PC-3 (cell line): Measurements from ENCODE around the gene SLC19A1. TPM values are rescaled to one million over a fixed set of nuclear protein-coding genes. Genes with fewer than 3 reads are reported as not detected.
A peak's percentile ranks its signal among the peaks of the same experiment; 100 is the strongest.

Experiments
- ATAC-seq: fragments of 200-7000 bp; cut with Tn5 transposase; 2 replicates; pipeline ENCODE4 v1.9.1; 2020; ENCODE audit warnings: mild to moderate bottlenecking, moderate library complexity
- BruUV-seq: library from RNA; stranded (reverse); fragments of 400-500 nt; replicated peaks from 2 replicates; lab custom pipeline; 2021; lab: Mats Ljungman, UMichigan
- CTCF ChIA-PET: fragments of 300-600 bp; sonication (Branson Sonifier 250); formaldehyde crosslinking; loops from one replicate; lab custom pipeline; 2022; ENCODE audit warnings: antibody characterized with exemption; lab: Charles Lee
- POLR2A ChIA-PET: fragments of 300-600 bp; sonication (Branson Sonifier 250); formaldehyde crosslinking; loops from one replicate; lab custom pipeline; 2022; ENCODE audit warnings: antibody characterized with exemption; ENCODE audit not compliant: unreplicated experiment; lab: Charles Lee
- DNase-seq: peaks from one replicate; pipeline ENCODE4 v3.0.0-alpha.2; 2015
- H2AFZ ChIP-seq: fragments of 300-600 bp; sonication (generic); 2 replicates; pipeline ENCODE4 v1.6.0; 2016; ENCODE audit warnings: antibody characterized with exemption, low read length
- H3F3A ChIP-seq: fragments of 300-600 bp; sonication (generic); one replicate; pipeline ENCODE4 v1.6.0; 2017; ENCODE audit warnings: antibody characterized with exemption, low read length, control low read depth, mild to moderate bottlenecking; ENCODE audit not compliant: unreplicated experiment
- H3K27ac ChIP-seq: fragments of 300-600 bp; sonication (generic); 2 replicates; pipeline ENCODE4 v1.5.1; 2016; ENCODE audit warnings: mild to moderate bottlenecking, low read length
- H3K27me3 ChIP-seq: fragments of 300-600 bp; sonication (generic); 2 replicates; pipeline ENCODE4 v1.6.1; 2016; ENCODE audit warnings: low read length, mixed read lengths
- H3K36me3 ChIP-seq: fragments of 300-600 bp; sonication (generic); 2 replicates; pipeline ENCODE4 v1.6.1; 2016; ENCODE audit warnings: low read depth, mixed run types, low read length, mixed read lengths
- H3K4me1 ChIP-seq: fragments of 300-600 bp; sonication (generic); 2 replicates; pipeline ENCODE4 v1.5.1; 2016; ENCODE audit warnings: low read length; ENCODE audit not compliant: insufficient read depth
- H3K4me2 ChIP-seq: fragments of 300-600 bp; sonication (generic); 2 replicates; pipeline ENCODE4 v1.6.0; 2016; ENCODE audit warnings: low read length
- H3K4me3 ChIP-seq: fragments of 300-600 bp; sonication (generic); 2 replicates; pipeline ENCODE4 v1.5.1; 2016; ENCODE audit warnings: mild to moderate bottlenecking, low read length, mixed read lengths
- H3K79me2 ChIP-seq: fragments of 300-600 bp; sonication (generic); 2 replicates; pipeline ENCODE4 v1.6.1; 2017; ENCODE audit warnings: low read length, mixed read lengths
- H3K9ac ChIP-seq: fragments of 300-600 bp; sonication (generic); 2 replicates; pipeline ENCODE4 v1.6.0; 2016; ENCODE audit warnings: mild to moderate bottlenecking, low read length
- H3K9me2 ChIP-seq: fragments of 300-600 bp; sonication (generic); replicated peaks from 2 replicates; pipeline ENCODE4 v1.6.1; 2016; ENCODE audit warnings: mixed run types, low read length, mixed read lengths
- H3K9me3 ChIP-seq: fragments of 300-600 bp; sonication (generic); 2 replicates; pipeline ENCODE4 v1.6.1; 2016; ENCODE audit warnings: low read length, mixed read lengths
- H4K20me1 ChIP-seq: fragments of 300-600 bp; sonication (generic); 2 replicates; pipeline ENCODE4 v1.6.1; 2016; ENCODE audit warnings: low read length, mixed read lengths
- EZH2 ChIP-seq: fragments of 300-600 bp; sonication (generic); IDR thresholded peaks from one replicate; pipeline ENCODE4 v1.6.1; 2017; ENCODE audit warnings: antibody characterized with exemption, mild to moderate bottlenecking, low read length; ENCODE audit not compliant: unreplicated experiment
- EZH2phosphoT487 ChIP-seq: fragments of 300-600 bp; sonication (generic); IDR thresholded peaks from 2 replicates; pipeline ENCODE4 v1.6.1; 2018; ENCODE audit warnings: mild to moderate bottlenecking, antibody characterized with exemption, low read length, borderline replicate concordance
- intact Hi-C: fragments of 100-400 bp; cut with micrococcal nuclease; formaldehyde crosslinking; loops from 2 replicates; pipeline ENCODE4 v1.9.0; 2023
- total RNA-seq: library from RNA; depleted of rRNA; stranded (reverse); fragments of >200 nt; gene quantifications from 2 replicates; pipeline ENCODE4 v1.2.3, GENCODE V29; 2014
- TF ChIP-seq, protein P1 (sequence below): fragments of 300-600 bp; sonication (generic); conservative IDR thresholded peaks from 2 replicates; pipeline ENCODE4 v1.5.1; 2017; ENCODE audit warnings: antibody characterized with exemption, low read depth, mild to moderate bottlenecking, low read length

The SLC19A1 gene
- total RNA-seq, 1 experiment from 2014 or later, result 54.2 TPM

DNA sequence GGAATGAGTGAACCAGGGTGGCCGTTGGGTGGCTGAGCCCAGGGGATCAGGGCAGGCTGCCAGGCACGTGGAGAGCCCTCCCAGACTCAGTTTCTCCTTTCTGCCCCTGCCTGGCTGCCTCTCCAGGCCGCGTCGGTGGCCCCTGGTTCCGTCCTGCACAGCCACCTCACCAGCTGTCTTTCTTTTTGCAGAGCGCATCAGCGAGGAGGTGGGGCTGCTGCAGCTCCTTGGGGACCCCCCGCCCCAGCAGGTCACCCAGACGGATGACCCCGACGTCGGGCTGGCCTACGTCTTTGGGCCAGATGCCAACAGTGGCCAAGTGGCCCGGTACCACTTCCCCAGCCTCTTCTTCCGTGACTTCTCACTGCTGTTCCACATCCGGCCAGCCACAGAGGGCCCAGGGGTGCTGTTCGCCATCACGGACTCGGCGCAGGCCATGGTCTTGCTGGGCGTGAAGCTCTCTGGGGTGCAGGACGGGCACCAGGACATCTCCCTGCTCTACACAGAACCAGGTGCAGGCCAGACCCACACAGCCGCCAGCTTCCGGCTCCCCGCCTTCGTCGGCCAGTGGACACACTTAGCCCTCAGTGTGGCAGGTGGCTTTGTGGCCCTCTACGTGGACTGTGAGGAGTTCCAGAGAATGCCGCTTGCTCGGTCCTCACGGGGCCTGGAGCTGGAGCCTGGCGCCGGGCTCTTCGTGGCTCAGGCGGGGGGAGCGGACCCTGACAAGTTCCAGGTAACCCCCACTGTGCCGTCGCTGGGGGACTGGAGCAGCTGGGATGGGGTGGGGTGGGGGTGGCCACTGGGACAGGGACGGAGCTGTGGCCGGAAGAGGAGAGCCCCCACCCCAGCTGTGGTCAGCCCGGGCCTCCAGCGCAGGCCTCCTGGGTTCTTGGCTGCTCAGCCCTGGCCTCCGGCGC is 73.9 kb downstream of the SLC19A1 start:
- Histone ChIP-seq H3K9me2 (no peaks in the 10 kb centered on the region), H3K27me3 (no peaks in the 10 kb centered on the region), H4K20me1 (no peaks in the 10 kb centered on the region), H3K4me1 (peaks cover 25% of the 10 kb centered on the region), H3K4me3 (no peak overlapping the region), H3K79me2 (no peaks in the 10 kb centered on the region), H3K9me3 (no peaks in the 10 kb centered on the region), H3K36me3 (no peaks in the 10 kb centered on the region), H3F3A (no peaks in the 10 kb centered on the region), H3K27ac (no peak overlapping the region), H2AFZ (no peak overlapping the region), H3K4me2 (no peak overlapping the region), H3K9ac (no peak overlapping the region)
- DNase-seq (no peak), ATAC-seq (no peak)
- TF ChIP-seq EZH2, result no peak
- TF ChIP-seq, protein P1, sequence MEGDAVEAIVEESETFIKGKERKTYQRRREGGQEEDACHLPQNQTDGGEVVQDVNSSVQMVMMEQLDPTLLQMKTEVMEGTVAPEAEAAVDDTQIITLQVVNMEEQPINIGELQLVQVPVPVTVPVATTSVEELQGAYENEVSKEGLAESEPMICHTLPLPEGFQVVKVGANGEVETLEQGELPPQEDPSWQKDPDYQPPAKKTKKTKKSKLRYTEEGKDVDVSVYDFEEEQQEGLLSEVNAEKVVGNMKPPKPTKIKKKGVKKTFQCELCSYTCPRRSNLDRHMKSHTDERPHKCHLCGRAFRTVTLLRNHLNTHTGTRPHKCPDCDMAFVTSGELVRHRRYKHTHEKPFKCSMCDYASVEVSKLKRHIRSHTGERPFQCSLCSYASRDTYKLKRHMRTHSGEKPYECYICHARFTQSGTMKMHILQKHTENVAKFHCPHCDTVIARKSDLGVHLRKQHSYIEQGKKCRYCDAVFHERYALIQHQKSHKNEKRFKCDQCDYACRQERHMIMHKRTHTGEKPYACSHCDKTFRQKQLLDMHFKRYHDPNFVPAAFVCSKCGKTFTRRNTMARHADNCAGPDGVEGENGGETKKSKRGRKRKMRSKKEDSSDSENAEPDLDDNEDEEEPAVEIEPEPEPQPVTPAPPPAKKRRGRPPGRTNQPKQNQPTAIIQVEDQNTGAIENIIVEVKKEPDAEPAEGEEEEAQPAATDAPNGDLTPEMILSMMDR, result no peak
- no peak for TF ChIP-seq EZH2phosphoT487
- ChIA-PET POLR2A (no interaction called here), CTCF (no interaction called here)
- intact Hi-C loops, result no loop called here
- no TSS peak for BruUV-seq

DNA sequence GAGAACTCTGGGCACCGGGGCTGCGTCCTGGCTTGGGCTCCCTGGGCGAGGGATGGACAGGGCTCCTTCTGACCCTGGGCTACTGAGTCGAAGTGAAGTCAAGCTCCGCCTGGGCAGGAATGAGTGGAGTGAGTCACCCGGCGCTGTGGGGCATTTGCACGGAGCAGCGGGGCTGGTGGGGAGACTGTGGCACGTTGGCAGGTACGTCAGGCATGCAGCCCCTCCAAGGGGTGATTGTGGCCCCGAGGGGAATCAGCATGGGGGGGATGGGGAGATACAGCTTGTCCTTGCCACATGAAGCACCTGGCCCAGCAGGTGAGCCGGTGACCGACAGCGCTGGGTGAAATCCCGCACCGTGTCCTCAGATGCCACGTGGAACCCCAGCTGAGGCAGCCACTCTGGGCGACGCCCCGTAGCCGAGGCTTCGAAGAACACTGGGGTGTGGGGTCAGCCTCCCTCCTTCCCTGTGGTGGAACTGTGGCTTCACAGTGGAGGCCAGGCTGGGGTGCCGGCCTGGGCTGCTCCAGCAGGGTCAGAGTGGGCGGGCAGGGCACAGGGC is 74.9 kb downstream of the SLC19A1 start:
- Histone ChIP-seq H3K27me3 (no peaks in the 10 kb centered on the region), H3K36me3 (no peaks in the 10 kb centered on the region), H3K9ac (no peak overlapping the region), H4K20me1 (no peaks in the 10 kb centered on the region), H3K79me2 (no peaks in the 10 kb centered on the region), H2AFZ (no peak overlapping the region), H3K9me2 (no peaks in the 10 kb centered on the region), H3K4me2 (0 out of 2 replicates have a peak overlapping the region, but pooled peaks have one; percentile 5), H3K4me1 (peaks cover 25% of the 10 kb centered on the region), H3F3A (no peaks in the 10 kb centered on the region), H3K4me3 (no peak overlapping the region), H3K9me3 (no peaks in the 10 kb centered on the region), H3K27ac (no peak overlapping the region)
- TF ChIP-seq, protein P1, result no peak
- TF ChIP-seq EZH2 (no peak), EZH2phosphoT487 (no peak)
- DNase-seq, result peak; percentile 57
- BruUV-seq, result no TSS peak
- intact Hi-C loops, result no loop called here
- peak; percentile 76 for ATAC-seq
- ChIA-PET CTCF (no interaction called here), POLR2A (no interaction called here)
